ENCODE data around the gene VPS37C. TPM values are rescaled to one million over a fixed set of nuclear protein-coding genes. Genes with fewer than 3 reads are reported as not detected.

VPS37C gene
- total RNA-seq, 1 experiment from 2014 or later: 23.1 TPM

- Histone ChIP-seq H3K27ac (ENCODE audit: low read depth, low read length) (no peak overlapping the region), H3K4me3 (replicated peaks in 1 of 2; ENCODE audit: low read depth in 1 of 2, low read length in 2 of 2) (no peak overlapping the region), H3K4me2 (ENCODE audit: low read length) (no peak overlapping the region), H3K9ac (ENCODE audit: low read length) (no peak overlapping the region), H3K9me3 (ENCODE audit: control insufficient read depth in 1 of 2, insufficient read depth in 1 of 2, low read depth in 1 of 2, low read length in 2 of 2) (no peaks in the 10 kb centered on the region), H4K20me1 (ENCODE audit: insufficient read depth) (no peaks in the 10 kb centered on the region), H2AFZ (ENCODE audit: low read depth, low read length, poor library complexity, severe bottlenecking) (no peak overlapping the region), H3K79me2 (ENCODE audit: insufficient read depth, low read length) (no peaks in the 10 kb centered on the region), H3K9me2 (ENCODE audit: insufficient read depth) (no peaks in the 10 kb centered on the region), H3K27me3 (ENCODE audit: insufficient read depth, low read length) (no peaks in the 10 kb centered on the region), H3K4me1 (ENCODE audit: control insufficient read depth in 1 of 2, insufficient read depth in 2 of 2, low read length in 2 of 2) (no peaks in the 10 kb centered on the region), H3K36me3 (ENCODE audit: control insufficient read depth in 1 of 2, insufficient read depth in 2 of 2, low read length in 2 of 2) (no peaks in the 10 kb centered on the region)
- BruUV-seq (replicated peaks): no TSS peak
- intact Hi-C loops (cut with micrococcal nuclease): no loop called here
- no peak for TF ChIP-seq CEBPB (IDR thresholded peaks at IDR 0.05; ENCODE audit: low read depth)
- TF ChIP-seq YY1 (IDR thresholded peaks at IDR 0.05; ENCODE audit: extremely low read depth, insufficient replicate concordance, low read depth, low read length): no peak
- TF ChIP-seq REST (IDR thresholded peaks at IDR 0.05; ENCODE audit: low read depth): no peak
- no peak for TF ChIP-seq SIN3A (IDR thresholded peaks at IDR 0.05; ENCODE audit: low read depth)
- POLR2A ChIA-PET: no interaction called here
- CTCF ChIA-PET: no interaction called here
- DNase-seq (ENCODE audit: low read depth, low spot score) (no peak), ATAC-seq (no peak)
- RAD21 ChIA-PET (ENCODE audit: low non-redundant PET in 1 of 2, low total read pairs in 2 of 2, uncharacterized antibody in 2 of 2, unreplicated experiment in 2 of 2): no interaction called here
These were observed 48.7 kb downstream of the VPS37C start for GRCh38 chr11:61112575-61112974.

- no peak overlapping the region for H3K27ac ChIP-seq (ENCODE audit: low read depth, low read length)
- no peak overlapping the region for H3K4me3 ChIP-seq (replicated peaks in 1 of 2; ENCODE audit: low read depth in 1 of 2, low read length in 2 of 2)
- H3K36me3 ChIP-seq (ENCODE audit: control insufficient read depth in 1 of 2, insufficient read depth in 2 of 2, low read length in 2 of 2): no peaks in the 10 kb centered on the region
- no peaks in the 10 kb centered on the region for H3K9me3 ChIP-seq (ENCODE audit: control insufficient read depth in 1 of 2, insufficient read depth in 1 of 2, low read depth in 1 of 2, low read length in 2 of 2)
- CTCF ChIA-PET: interaction anchor here (0.7 kb wide), 1 partner anchor 142 kb away, joined by 3 read pairs; no protein-coding TSS in a partner anchor
- no peak overlapping the region for H3K4me2 ChIP-seq (ENCODE audit: low read length)
- DNase-seq (ENCODE audit: low read depth, low spot score) (no peak), ATAC-seq (no peak)
- H3K9ac ChIP-seq (ENCODE audit: low read length): no peak overlapping the region
- POLR2A ChIA-PET: no interaction called here
- H3K9me2 ChIP-seq (ENCODE audit: insufficient read depth): no peaks in the 10 kb centered on the region
- no TSS peak for BruUV-seq (replicated peaks)
- RAD21 ChIA-PET (ENCODE audit: low non-redundant PET in 1 of 2, low total read pairs in 2 of 2, uncharacterized antibody in 2 of 2, unreplicated experiment in 2 of 2): no interaction called here
- H4K20me1 ChIP-seq (ENCODE audit: insufficient read depth): no peaks in the 10 kb centered on the region
- H2AFZ ChIP-seq (ENCODE audit: low read depth, low read length, poor library complexity, severe bottlenecking): no peak overlapping the region
- intact Hi-C loops (cut with micrococcal nuclease): no loop called here
- no peaks in the 10 kb centered on the region for H3K27me3 ChIP-seq (ENCODE audit: insufficient read depth, low read length)
- H3K4me1 ChIP-seq (ENCODE audit: control insufficient read depth in 1 of 2, insufficient read depth in 2 of 2, low read length in 2 of 2): no peaks in the 10 kb centered on the region
- no peaks in the 10 kb centered on the region for H3K79me2 ChIP-seq (ENCODE audit: insufficient read depth, low read length)
- TF ChIP-seq CBX3 (IDR thresholded peaks at IDR 0.05; ENCODE audit: low read depth) (no peak), CTCF (IDR thresholded peaks at IDR 0.05 in 2 of 3, conservative IDR thresholded peaks at IDR 0.05 in 1 of 3; ENCODE audit: borderline replicate concordance in 1 of 3, insufficient read depth in 1 of 3, low read depth in 2 of 3, low read length in 2 of 3) (no peak), EGR1 (IDR thresholded peaks at IDR 0.05; ENCODE audit: low read depth) (no peak), ELF1 (IDR thresholded peaks at IDR 0.05; ENCODE audit: borderline replicate concordance, low read depth) (no peak), ATF3 (IDR thresholded peaks at IDR 0.05) (no peak), ZNF274 (IDR thresholded peaks at IDR 0.05; ENCODE audit: low read depth, low read length) (no peak), POLR2A (IDR thresholded peaks at IDR 0.05; ENCODE audit: borderline replicate concordance, extremely low read depth, insufficient read depth, insufficient read length) (no peak), MAX (IDR thresholded peaks at IDR 0.05) (no peak)
These were observed 49.3 kb downstream of the VPS37C start for GRCh38 chr11:61111786-61112517.

Data from HCT116 (cell line).